T-helper 2 cell treated with Interferon-gamma antibody and Interleukin-4, amounts not matched to agents 100 ng/mL and 5 ng/mL, for 36 hours (primary cell): Measurements from ENCODE around the gene LGR4. TPM values are rescaled to one million over a fixed set of nuclear protein-coding genes. Genes with fewer than 3 reads are reported as not detected.
"Not testable (repeated sequence)": the region's sequence is repeated elsewhere in the genome, so short reads cannot be mapped to it uniquely, and the experiment has no call there.

Experiments
- intact Hi-C: fragments of 100-400 bp; cut with micrococcal nuclease; formaldehyde crosslinking; loops from one replicate; pipeline ENCODE4 v1.15.1; 2023
- total RNA-seq: library from RNA; stranded (reverse); gene quantifications from 2 replicates; pipeline ENCODE4 v1.2.3, GENCODE V29; 2022

LGR4 gene
- total RNA-seq, 1 donor from 2014 or later = 0.11 TPM

DNA sequence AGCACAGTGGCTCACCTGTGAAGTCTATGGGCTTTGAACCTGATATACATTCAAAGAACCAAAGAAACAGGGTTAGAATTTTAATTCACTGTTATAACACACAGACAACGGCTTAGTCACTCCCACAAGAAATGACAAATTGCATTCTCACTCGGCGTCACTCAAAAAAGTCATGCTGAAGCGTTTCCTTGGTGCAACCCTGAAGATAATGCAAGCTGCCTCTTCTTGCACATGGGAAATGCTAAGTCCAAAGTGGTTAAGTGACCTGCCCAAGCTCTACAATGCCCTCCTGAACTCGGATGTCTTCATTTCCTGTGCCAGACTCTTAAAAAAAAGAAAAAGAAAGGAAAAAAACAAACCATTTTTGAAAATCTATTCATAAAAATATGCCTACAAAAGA is 10.0 kb downstream of the LGR4 start:
- intact Hi-C loops = no loop called here

DNA sequence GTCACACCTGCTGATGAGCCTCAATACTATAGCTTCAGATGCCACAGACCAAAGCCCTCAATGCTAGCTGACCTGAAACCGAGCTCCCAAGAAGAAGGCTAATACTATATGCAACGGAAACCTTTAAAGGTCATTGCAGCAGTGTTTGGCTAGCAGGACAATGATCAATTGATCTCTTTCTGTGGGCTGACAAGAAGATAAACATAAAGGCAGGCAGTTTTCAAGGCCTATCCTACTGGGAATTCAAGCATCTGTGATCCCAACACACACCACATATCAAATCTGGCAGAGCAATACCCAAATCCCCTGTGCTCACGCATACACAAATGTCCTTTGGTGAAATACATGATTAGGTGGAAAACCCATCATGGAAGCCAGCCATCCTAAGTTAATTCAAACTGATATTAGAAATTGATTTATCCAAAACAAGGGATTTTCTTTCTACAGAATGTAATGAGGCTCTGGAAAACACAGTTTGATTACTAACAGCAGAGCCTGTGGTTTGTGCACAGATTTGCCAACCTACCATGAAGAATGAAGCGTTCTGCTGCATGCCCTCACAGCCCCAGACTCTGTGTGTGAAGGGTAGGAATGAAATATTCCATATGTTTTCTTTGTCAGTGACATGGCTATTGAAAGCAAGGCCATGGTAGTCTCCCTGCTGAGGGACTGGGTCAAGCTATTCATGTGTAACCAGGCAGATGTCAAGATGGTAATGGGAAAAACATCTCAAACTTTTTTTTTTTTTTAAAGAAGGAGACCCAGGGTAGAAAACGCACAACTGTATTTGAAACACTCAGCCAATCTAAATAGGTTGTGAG is 12.2 kb downstream of the LGR4 start:
- intact Hi-C loops = no loop called here

DNA sequence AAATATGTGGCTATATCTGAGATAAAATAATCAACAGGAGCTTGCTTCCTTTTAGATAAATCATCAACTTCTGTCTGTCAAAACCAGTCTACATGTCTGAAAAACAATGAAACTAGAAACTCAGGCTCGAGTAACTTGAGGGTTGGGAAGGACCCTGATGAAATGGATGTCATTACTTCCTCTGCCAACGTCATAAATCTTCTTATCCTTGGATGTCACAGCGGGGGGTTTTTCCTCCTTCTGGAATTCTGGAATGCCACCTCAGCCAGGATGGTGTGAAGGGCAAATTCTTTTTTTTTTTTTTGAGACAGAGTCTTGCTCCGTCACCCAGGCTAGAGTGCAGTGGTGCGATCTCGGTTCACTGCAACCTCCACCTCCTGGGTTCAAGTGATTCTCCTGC is 13.4 kb downstream of the LGR4 start:
- intact Hi-C loops = no loop called here

DNA sequence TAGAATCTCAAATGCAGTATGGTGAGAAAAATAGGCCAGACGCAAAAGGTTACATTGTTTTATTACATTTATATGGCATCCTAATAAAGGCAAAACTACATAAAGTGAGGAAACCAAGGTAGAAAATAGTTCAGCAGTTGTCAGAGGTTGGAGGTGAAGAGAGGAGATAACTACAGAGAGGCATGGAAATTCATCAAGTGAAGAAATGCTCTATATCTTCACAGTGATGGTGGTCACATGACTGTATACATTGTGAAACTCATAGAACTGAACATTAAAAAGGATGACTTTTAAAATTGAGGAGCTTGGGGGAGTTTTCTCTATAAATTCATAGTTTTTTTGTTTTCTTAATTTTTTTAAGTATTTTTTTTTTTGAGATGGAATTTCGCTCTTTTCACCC is 14.4 kb downstream of the LGR4 start:
- intact Hi-C loops = no loop called here

DNA sequence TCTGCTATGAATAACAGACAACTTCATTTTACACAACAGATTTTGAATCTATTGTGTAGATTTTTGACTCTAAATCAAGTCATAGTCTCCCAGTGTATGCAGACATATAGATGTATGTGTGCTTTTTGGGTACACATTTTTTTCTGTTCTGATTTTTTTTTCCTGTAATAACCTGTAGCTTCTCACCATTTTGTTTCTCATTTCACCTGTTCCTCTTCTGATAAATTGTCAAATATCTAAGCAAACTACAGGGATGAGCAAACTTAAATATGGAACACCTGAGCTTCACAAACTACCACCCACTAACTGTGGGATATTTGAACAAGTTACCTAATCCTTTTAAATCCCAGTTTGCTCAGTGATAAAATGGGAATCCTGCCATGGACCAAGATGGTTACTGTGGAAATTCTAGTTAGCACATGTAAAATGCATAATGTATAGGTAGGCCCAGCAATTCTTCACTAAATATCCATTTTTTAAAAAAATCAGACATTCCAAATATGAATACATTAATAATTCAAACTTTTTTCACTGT is 15.7 kb downstream of the LGR4 start:
- intact Hi-C loops = no loop called here

DNA sequence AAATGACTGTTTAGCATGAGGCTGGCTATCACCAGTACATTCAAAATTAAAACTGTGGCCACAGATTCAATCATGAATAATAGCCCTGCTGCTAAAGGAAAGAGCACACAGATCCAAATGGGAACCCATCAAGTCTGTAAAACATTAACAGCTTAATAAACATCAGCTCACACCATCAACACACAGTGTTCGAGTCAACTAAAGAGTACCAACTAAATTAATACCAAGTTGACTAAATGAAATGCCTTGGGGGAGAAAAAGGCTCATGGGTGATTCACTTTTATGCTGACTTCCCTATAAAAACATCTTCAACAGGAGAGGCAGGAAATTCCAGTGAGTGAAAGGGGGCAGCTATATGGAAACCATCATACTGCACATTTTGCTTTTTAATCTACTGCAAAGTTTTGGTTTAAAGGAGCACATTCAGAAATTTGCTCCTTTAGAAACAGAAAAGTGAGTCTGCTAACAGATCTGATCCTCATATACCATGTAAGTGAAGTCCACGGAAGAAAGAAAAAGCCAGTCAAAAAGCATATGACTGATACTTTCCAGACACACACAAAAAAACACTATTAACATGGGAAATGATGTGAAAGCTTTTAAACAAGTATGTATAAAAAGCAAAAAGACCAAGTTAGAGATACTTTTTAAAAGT is 16.3 kb downstream of the LGR4 start:
- intact Hi-C loops = no loop called here

DNA sequence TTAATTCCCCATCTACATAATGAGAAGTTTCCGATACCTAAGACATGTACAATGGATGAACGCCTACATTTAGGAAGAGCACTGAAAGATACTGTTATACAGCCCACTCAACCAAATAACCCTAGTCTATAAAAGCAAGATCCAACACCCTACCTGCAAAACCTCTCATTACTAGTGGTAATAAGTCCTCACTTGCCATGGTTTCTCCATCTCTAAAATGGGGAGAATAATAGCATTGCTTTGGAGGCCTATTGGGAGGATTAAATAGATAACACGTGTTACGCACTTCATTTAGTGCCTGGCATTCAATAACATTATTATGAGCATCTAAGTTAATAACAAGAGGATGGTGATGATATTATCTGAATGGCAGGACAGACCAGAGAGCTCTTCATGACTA is 16.9 kb downstream of the LGR4 start:
- intact Hi-C loops = no loop called here

DNA sequence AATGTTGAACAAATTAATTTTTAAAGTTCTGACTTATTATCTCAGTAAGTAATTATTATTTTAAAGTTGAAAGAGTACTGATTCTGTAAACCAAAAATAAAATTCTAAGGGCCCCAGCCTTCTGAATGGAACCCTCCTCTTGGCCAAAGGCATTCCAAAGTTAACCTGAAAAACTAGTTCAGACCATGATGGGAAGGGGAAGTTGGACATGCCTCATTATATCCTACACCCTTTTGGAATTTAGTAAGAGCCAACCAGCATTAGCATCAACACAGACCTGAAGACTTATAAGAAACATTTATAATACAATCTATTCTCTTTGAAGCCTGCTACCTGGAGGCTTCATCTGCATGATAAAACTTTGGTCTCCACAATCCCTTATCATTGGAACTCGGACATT is 18.9 kb downstream of the LGR4 start:
- intact Hi-C loops = no loop called here

DNA sequence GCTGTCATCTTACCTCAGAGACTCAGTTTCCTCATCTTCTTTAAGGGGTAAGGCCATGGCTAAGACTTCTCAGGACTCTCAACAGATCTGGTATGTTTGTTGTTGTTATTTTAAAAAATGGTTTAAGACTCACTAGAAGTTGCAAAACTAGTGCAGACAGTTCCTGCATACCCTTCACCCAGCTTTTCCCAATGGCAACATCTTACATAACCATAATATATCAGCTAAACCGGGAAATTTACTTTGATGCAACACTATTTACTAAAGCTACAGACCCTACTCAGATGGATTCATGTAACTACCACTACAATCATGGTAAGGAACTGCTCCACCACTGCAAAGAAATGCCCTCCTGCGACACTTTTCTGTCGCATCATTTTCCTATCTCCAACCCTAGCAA is 20.4 kb downstream of the LGR4 start:
- intact Hi-C loops = no loop called here

DNA sequence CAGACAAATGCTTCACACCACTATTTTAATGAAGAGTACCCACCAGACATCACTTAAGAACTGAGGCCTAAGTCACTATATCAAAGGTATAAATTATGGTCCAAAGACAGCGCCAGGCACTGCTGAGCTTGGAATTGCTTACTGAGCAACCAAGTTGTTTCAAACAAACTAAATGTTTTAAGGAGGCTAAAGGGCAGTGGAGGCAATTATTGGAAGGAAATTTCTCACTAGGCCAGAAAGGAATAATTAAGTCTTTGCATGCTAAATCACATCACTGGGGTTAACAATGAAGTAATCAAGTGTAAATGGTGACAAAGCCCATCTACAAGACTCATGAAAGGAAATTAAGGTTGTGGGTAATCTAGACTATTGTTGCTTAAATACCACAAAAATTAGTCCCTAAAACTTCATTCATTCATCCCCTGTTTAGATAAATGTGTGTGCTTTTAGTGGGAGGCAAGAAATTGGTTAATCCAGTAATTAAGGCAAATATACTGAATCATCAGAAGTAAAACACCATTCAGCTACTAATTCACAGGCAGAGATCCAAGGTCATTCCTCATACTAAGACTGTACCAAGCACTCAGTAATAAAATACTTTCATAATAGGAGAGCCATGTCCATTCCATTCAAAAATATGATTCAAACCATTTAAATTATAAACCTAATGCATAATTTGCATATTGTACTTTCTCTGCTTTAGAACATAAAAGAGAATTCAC is 21.2 kb downstream of the LGR4 start:
- intact Hi-C loops = no loop called here

DNA sequence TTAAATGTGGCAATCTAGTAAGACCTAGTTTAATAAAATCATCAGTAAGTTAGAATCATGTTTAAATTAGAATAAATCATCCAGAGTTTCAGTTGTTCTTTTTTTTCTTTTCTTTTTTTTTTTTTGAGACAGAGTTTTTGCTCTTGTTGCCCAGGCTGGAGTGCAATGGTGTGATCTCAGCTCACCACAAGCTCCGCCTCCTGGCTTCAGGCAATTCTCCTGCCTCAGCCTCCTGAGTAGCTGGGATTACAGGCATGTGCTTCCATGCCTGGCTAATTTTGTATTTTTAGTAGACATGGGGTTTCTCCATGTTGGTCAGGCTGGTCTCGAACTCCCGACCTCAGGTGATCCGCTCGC is 24.4 kb downstream of the LGR4 start:
- intact Hi-C loops = not testable (repeated sequence)

DNA sequence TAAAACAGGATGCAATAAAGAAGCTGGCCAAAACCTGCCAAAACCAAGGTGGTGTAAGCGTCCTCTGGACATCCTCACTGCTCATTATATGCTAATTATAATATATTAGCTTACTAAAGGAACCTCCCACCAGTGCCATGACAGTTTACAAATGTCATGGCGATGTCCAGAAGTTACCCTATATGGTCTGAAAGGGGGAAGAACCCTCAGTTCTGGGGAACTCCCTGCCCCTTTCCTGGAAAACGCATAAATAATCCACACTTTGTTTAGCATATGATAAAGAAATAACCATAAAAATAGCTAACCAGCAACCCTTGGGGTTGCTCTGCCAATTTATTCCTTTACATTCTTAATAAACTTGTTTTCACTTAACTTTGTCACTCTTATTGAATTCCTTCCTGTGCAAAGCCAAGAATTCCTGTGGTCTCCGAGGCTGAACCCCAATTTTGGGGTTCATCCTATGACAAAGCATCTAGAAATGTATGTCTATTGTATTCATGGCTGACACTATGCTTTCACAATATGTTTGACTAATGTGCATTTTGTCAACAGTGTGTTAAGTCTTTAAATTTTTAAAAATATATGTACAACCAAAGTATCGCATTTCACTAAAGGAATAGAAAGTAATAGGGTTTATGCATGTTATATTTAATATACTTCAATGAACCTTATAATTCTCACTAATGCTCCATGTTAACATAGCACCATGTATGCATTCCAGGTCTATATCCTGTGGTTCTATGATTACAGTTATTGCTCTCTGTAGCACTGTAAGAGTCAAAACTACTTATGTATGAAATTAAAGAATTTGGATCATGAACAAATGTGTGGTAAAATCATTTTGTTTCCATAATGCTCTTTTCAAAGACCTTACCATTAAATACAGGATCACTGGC is 25.1 kb downstream of the LGR4 start:
- intact Hi-C loops = no loop called here

DNA sequence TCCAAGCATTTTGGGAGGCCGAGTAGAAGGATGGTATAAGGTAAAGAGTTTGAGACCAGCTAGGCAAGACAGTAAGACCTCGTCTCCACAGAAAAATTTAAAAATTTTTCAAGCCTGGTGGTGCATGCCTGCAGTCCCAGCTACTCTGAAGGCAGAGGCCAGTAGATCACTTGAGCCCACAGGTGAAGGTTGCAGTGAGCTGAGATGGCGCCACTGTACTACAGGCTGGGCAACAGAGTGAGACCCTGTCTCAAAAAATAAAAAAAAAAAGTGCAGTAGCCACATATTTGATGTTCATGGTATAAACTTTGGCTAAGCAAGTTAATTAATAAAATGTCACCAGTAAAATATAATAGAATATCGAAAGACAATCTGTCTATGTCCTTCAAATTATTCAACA is 27.0 kb downstream of the LGR4 start:
- intact Hi-C loops = no loop called here

DNA sequence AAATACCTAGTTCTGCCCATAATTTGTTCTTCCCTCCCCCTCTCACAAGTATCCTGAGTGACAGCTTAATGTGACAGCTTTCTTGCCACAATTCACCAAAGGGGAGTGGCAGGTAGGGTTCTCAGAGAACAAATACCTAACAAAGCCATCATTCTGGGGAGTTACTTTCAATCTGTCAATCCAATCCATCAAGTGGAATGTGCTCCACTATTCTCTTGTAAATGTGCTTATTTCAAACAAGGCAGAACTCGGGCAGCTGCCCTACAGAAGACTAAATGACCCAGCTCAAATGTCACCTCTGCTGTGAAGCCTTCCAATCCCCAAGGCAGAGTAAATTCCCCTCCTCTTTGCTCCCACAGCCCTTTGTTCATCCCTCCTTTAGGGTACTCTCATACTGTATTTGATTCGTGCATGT is 27.8 kb downstream of the LGR4 start:
- intact Hi-C loops = no loop called here

DNA sequence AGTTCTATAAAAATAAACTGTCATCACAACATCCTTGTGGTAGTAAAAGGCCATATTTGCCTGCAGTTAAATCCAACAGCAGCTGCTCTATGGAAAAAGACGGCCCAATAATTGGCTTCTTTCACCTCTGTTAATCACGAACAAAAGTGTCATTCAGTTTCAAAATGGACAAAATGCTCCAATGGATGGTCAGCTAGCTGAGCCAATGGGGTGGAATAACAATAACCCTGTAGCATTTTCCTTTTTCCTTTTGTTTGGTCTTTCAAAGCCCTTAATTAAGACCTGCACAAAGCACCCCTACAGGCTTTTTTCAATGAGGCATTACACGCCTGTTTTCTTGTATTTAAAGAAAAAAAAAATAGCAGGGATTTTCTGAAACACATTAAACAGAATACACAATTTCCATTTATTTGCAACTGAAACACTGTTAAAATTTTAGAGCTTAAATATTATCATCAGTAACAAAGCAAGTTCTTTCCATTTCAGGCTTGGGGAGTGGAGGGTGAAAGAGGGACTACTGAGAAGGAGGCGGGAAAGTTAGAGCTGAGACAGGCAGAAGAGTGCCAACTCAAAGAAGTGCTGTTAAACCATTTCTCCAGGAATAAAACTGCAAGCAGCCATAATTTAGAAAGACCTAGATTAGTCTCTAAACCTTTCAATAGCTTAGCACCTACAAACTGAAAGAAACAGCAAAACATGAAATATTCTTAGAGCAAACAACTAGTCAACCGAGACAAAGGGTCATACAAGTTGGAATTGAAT is 28.7 kb downstream of the LGR4 start:
- intact Hi-C loops = no loop called here

DNA sequence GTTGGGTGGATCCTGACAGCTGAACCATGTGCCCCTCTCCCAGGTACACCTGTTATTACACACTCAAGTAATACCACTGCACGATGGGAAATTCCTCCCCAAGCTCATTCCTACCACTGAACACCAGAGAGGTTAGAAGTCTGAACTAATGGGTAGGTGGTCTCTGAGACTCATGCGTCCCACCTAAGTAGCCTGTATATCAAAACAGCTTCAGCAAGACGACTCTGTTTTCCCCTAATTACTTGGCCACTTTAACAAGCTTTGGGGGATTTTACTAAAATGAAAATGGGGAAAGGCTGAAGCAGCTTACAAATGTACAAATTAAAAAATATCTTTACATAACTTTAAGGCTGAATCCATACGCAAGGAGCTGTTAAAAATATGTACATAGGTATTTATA is 29.4 kb downstream of the LGR4 start:
- intact Hi-C loops = no loop called here

DNA sequence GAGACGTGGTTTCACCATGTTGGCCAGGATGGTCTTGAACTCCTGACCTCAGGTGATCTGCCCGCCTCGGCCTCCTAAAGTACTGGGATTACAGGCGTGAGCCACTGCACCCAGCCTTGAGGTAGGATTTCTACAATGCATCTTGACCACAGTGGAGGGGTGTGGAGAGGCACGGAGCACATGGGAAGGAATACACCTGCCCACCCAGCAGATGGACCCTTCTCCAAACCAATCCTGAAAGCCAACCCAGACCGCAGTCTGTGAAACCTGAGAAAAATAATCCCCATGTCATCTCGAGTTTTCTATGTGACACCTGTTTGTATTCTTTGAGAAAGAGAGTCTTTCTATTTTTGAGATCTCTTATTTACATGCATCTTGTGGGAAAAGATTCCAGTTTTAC is 32.5 kb downstream of the LGR4 start:
- intact Hi-C loops = no loop called here

DNA sequence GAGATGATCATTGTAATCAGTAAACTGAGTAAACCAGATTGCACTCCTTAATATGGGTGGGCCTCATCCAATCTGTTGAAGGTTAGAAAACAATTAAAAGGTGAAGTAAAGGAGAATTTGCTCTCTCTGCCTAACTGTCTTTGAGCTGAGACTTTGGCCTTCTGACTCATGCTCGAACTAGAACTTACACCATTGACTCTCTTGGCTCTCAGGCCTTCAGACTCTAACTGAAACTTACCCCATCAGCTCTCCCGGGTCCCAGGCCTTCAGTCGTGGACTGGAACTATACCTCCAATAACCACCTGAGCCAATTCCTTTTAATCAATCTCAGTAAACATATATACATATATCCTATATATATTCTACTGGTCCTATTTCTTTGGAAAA is 34.0 kb downstream of the LGR4 start:
- intact Hi-C loops = no loop called here

DNA sequence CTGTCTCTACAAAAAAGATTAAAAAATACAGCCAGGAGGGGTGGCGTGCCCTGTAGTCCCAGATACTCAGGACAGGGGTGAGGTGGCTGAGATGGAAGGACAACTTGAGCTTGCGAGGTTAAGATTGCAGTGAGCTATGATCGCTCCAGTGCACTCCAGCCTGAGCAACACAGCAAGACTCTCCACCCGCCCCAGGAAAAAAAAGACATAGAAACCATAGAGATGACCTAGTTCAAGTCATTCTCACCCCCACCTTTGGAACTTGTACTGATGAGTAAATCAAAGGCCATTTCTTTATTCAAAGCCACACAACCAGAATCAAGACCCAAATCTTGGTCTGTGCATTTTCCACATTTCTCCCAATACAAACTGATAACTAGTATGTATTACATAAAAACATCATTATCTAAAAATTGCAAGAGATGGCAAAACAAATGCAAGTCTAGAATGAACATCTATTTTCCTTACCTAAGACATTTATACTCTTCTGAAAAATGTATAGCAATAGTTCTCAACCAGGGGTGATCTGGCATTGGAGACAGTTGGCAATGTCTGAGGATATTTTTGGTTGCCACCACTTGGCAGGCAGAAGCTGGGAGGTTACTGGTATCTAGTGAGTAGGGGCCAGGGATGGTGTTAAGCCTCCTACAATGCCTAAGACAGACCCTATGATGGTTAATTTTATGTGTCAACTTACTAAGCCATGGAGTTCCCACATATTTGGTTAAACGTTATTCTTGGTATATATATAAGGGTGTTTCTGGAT is 34.6 kb downstream of the LGR4 start:
- intact Hi-C loops = no loop called here

DNA sequence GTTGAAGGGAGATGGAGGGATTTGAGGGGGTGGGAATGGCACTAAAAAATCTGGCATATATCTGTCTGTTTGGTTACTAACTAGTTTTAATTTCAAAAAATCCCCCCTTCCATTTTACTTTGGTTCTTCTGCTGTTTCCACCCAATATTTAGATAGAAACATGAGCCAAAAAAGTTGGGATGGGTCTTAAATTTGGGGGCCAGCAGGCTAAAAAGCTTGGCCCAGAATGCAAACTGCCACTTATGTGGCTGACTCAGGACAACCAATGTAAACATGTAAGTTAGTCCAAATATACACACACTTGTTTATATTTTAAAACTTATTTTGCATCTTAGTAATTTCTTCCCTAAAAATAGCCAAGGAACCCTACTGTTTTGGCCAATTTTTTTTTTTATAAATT is 35.7 kb downstream of the LGR4 start:
- intact Hi-C loops = no loop called here
